Lung (tissue), 12 donors: ENCODE data around the gene RETREG1. TPM values are rescaled to one million over a fixed set of nuclear protein-coding genes. Genes with fewer than 3 reads are reported as not detected.

Experiments
- ATAC-seq: fragments of 200-7000 bp; cut with Tn5 transposase; one replicate; pipeline ENCODE4 v1.9.1; 2020; ENCODE audit warnings: moderate number of reproducible peaks; ENCODE audit not compliant: insufficient read depth, low FRiP score
- DNase-seq, 3 donors: peaks; one replicate each; pipeline ENCODE4 v3.0.0-alpha.2; 2013 to 2017
- H3K27ac ChIP-seq, 2 donors: one replicate each; pipeline ENCODE4 v1.5.1; 2013; ENCODE audit warnings: mild to moderate bottlenecking in 2 of 2, moderate library complexity in 2 of 2, control low read depth in 1 of 2, inconsistent platforms in 1 of 2, low read depth in 1 of 2, low read length in 1 of 2
- H3K27me3 ChIP-seq, 3 donors: one replicate each; pipeline ENCODE4 v1.5.1; 2013; ENCODE audit warnings: low read length in 2 of 3; ENCODE audit not compliant: control insufficient read depth in 3 of 3, insufficient read depth in 3 of 3
- H3K36me3 ChIP-seq, 4 donors: one replicate each; pipeline ENCODE4 v1.5.1; 2013; ENCODE audit warnings: low read length in 4 of 4, mild to moderate bottlenecking in 1 of 4, moderate library complexity in 1 of 4; ENCODE audit not compliant: control insufficient read depth in 4 of 4, insufficient read depth in 4 of 4
- H3K4me1 ChIP-seq, 5 donors: one replicate each; pipeline ENCODE4 v1.5.1; 2013; ENCODE audit warnings: low read length in 5 of 5, mild to moderate bottlenecking in 2 of 5, moderate library complexity in 1 of 5; ENCODE audit not compliant: control insufficient read depth in 5 of 5, insufficient read depth in 5 of 5
- H3K4me3 ChIP-seq: one replicate; pipeline ENCODE4 v1.5.1; 2013; ENCODE audit warnings: mild to moderate bottlenecking, control low read depth, moderate library complexity
- H3K9ac ChIP-seq, 2 donors: one replicate each; pipeline ENCODE4 v1.5.1; 2013; ENCODE audit warnings: low read length in 2 of 2, control low read depth in 1 of 2; ENCODE audit not compliant: insufficient read depth in 1 of 2
- H3K9me3 ChIP-seq, 4 donors: one replicate each; pipeline ENCODE4 v1.5.1; 2013; ENCODE audit warnings: low read length in 3 of 4, mild to moderate bottlenecking in 1 of 4, moderate library complexity in 1 of 4; ENCODE audit not compliant: control insufficient read depth in 4 of 4, insufficient read depth in 3 of 4
- WGBS, 2 donors: extraction: QIAGEN DNeasy Blood & Tissue Kit; methylation state at CpG; one replicate each; pipeline ENCODE4 v1.1.7; 2013; 5-methylcytosine and 5-hydroxymethylcytosine counted together
- polyA plus RNA-seq, 2 donors: library from polyadenylated mRNA; stranded (reverse); fragments of 200-250 nt; gene quantifications; one replicate each; pipeline ENCODE4 v1.2.1, GENCODE V29; 2013
- total RNA-seq, 2 donors: library from RNA; depleted of rRNA in 1 of 2; stranded (reverse); fragments of >200 nt in 1 of 2; gene quantifications; one replicate each; pipeline ENCODE4 v1.2.1, GENCODE V29; 2014 to 2021
- TF ChIP-seq, protein P1 (sequence below): IDR thresholded peaks from 2 replicates; pipeline ENCODE4 v1.5.1; 2012; ENCODE audit warnings: mild to moderate bottlenecking; ENCODE audit errors: control extremely low read depth, extremely low read depth
- donor health status: control.
- donor health status: control.
- donor health status: Bipolar disorder and iron deficiency.
- donor health status: healthy.
- donor health status: DM: yes; HTN: yes; CAD: no.

The RETREG1 gene
- total and polyA plus RNA-seq, 4 donors: 6.8 to 19.5 (median 9.6) TPM

DNA sequence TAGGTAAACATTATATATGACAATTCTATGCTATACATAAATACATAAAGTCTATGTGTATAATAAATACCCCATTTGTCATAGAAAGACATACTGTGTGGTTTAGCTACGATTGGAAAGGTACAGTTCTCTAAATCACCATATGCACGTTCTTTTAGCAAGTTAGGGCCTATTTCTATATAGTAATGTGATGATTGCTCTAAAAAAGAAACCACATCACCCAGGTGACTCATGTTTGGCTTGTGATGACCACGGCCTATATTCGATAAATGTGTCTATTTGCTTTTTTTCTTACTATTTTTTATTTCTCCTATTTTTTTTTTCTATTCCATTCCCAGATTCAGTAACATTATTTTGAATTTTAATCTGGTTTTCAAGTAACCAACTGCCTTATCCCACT is 34.7 kb downstream of the RETREG1 start:
- TF ChIP-seq, protein P1, sequence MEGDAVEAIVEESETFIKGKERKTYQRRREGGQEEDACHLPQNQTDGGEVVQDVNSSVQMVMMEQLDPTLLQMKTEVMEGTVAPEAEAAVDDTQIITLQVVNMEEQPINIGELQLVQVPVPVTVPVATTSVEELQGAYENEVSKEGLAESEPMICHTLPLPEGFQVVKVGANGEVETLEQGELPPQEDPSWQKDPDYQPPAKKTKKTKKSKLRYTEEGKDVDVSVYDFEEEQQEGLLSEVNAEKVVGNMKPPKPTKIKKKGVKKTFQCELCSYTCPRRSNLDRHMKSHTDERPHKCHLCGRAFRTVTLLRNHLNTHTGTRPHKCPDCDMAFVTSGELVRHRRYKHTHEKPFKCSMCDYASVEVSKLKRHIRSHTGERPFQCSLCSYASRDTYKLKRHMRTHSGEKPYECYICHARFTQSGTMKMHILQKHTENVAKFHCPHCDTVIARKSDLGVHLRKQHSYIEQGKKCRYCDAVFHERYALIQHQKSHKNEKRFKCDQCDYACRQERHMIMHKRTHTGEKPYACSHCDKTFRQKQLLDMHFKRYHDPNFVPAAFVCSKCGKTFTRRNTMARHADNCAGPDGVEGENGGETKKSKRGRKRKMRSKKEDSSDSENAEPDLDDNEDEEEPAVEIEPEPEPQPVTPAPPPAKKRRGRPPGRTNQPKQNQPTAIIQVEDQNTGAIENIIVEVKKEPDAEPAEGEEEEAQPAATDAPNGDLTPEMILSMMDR: no peak
- peaks cover 0 to 3% (median 0%) of the 10 kb centered on the region in 5 donors for H3K4me1 ChIP-seq
- no peak for DNase-seq
- WGBS, 2 donors: 75 to 84% methylated on average over 4 of the region's 4 CpGs
- H3K36me3 ChIP-seq: no peaks in the 10 kb centered on the region
- no peaks in the 10 kb centered on the region for H3K27me3 ChIP-seq
- H3K4me3 ChIP-seq: no peak overlapping the region
- ATAC-seq: no peak
- no peak overlapping the region for H3K9ac ChIP-seq
- peaks cover 0 to 2% (median 0%) of the 10 kb centered on the region in 4 donors for H3K9me3 ChIP-seq
- no peak overlapping the region for H3K27ac ChIP-seq

DNA sequence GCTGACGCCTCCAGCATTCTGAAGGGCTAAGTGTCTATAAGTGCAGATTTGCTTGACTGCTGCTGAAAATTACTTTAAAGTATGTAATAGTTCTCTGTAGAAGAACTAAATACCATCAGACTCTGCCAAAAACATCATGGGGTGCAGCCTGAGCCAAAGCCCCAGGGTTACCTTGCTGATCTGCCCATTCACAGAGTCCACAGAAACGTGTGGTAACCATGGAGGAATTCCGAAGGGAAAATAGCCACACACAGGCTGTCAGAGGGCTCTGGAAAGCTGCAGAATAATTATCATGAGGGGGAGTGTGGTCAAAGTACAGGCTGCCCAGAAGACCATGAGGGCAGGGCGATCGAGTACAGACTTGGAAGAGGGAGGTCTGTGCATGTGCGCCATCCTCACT is 36.4 kb downstream of the RETREG1 start:
- Histone ChIP-seq H3K36me3 (no peaks in the 10 kb centered on the region), H3K9ac (no peak overlapping the region), H3K4me1 (peaks cover 0 to 6% (median 0%) of the 10 kb centered on the region in 5 donors), H3K4me3 (no peak overlapping the region), H3K27me3 (no peaks in the 10 kb centered on the region), H3K9me3 (peaks cover 0 to 2% (median 0%) of the 10 kb centered on the region in 4 donors), H3K27ac (no peak overlapping the region)
- no peak for ATAC-seq
- 87 to 90% methylated on average over 6 of the region's 6 CpGs for WGBS, 2 donors
- DNase-seq: no peak
- TF ChIP-seq, protein P1: no peak

DNA sequence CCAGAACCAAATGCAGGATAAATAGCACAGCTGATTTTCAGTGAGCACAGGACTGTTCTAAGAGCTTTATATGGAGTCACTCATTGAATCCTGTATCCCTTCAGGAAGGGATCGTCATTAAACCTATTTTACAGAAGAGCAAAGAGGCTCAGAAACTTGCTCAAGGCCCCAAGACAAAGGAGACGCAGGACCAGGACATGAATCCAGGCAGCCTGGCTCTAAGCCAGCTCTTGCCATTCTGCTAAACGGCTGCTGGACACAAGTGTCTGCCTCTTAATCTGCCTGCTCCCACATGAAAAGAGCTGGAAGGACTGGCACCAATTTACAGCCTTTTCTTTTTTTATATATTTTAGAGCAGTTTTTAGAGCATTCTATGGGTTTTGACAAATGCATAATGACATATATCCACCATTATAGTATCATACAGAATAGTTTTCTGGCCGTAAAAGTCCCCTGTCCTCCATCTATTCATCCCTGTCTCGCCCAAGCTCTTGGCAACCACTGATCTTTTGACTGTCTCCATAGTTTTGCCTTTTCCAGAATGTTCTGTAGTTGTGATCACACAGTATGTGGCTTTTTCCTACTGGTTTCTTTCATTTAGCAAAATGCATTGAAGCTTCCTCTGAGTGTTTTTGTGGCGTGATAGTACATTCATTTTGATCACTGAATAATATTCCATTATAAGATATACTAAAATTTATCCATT is 37.5 kb downstream of the RETREG1 start:
- TF ChIP-seq, protein P1: no peak
- H3K9me3 ChIP-seq: peaks cover 0 to 2% (median 0%) of the 10 kb centered on the region in 4 donors
- H3K27me3 ChIP-seq: no peaks in the 10 kb centered on the region
- H3K4me1 ChIP-seq: peaks cover 0 to 3% (median 0%) of the 10 kb centered on the region in 5 donors
- no peak overlapping the region for H3K9ac ChIP-seq
- DNase-seq (peak in 2 of 3 donors; percentile 8 to 50), ATAC-seq (no peak)
- no peak overlapping the region for H3K4me3 ChIP-seq
- no peaks in the 10 kb centered on the region for H3K36me3 ChIP-seq
- WGBS, 2 donors: 72 to 91% methylated on average over 6 of the region's 6 CpGs
- no peak overlapping the region for H3K27ac ChIP-seq
